Prostate gland (tissue), 2 donors: ENCODE measurements around the gene TMCO4. TPM values are rescaled to one million over a fixed set of nuclear protein-coding genes. Genes with fewer than 3 reads are reported as not detected.

ENCODE experiments used
- DNase-seq: peaks from one replicate; pipeline ENCODE4 v3.0.0-alpha.2; 2019; ENCODE audit warnings: low spot score
- H3K27ac ChIP-seq, 2 donors: fragments of 200-600 bp; sonication (generic); 2 replicates each; pipeline ENCODE4 v1.5.1; 2017 to 2019
- H3K27me3 ChIP-seq: fragments of 200-600 bp; sonication (generic); replicated peaks from 2 replicates; pipeline ENCODE4 v1.5.1; 2019; ENCODE audit not compliant: insufficient read depth
- H3K36me3 ChIP-seq, 2 donors: fragments of 200-600 bp; sonication (generic); 1 replicate in 1 of 2; 2 replicates in 1 of 2; pipeline versions ENCODE4 v1.5.1 to v1.8.1; 2017 to 2019
- H3K4me1 ChIP-seq: fragments of 200-600 bp; sonication (generic); replicated peaks from 2 replicates; pipeline ENCODE4 v1.5.1; 2019
- H3K4me3 ChIP-seq, 2 donors: fragments of 200-600 bp; sonication (generic); 2 replicates each; pipeline ENCODE4 v1.5.1; 2017 to 2019
- H3K9me3 ChIP-seq: fragments of 200-600 bp; sonication (generic); 2 replicates; pipeline ENCODE4 v1.5.1; 2017
- CTCF ChIP-seq, 4 experiments: fragments of 200-600 bp in 2 of 4; fragments of 450-650 bp in 2 of 4; sonication (generic) in 2 of 4; IDR thresholded peaks; 1 replicate in 3 of 4; 2 replicates in 1 of 4; pipeline ENCODE4 v1.5.1; 2016 to 2019; ENCODE audit warnings: antibody characterized with exemption in 4 of 4, mild to moderate bottlenecking in 2 of 4, moderate library complexity in 2 of 4
- POLR2A ChIP-seq: fragments of 450-650 bp; IDR thresholded peaks from one replicate; pipeline ENCODE4 v1.6.1; 2016; ENCODE audit warnings: antibody characterized with exemption, mild to moderate bottlenecking
- POLR2AphosphoS5 ChIP-seq: sonication (generic); formaldehyde crosslinking; IDR thresholded peaks from one replicate; pipeline ENCODE4 v1.6.1; 2017; ENCODE audit warnings: antibody characterized with exemption
- WGBS: methylation state at CpG from one replicate; pipeline ENCODE4 v1.1.5; 2018; 5-methylcytosine and 5-hydroxymethylcytosine counted together
- intact Hi-C: fragments of 100-400 bp; cut with DNase I; formaldehyde crosslinking; loops from one replicate; pipeline ENCODE4 v1.14.2; 2022
- total RNA-seq, 2 donors: library from RNA; depleted of rRNA; stranded (reverse); fragments of >200 nt; gene quantifications; one replicate each; pipeline ENCODE4 v1.1.0, GENCODE V29; 2016

TMCO4 gene
- total RNA-seq, 2 donors from 2014 or later: 60.5 to 89.9 TPM

- no peak for TF ChIP-seq POLR2A
- peak in 3 of 4 experiments; percentile 49 to 69 (median 69) for TF ChIP-seq CTCF (IDR thresholded peaks at IDR 0.05)
- peak; percentile 3 for TF ChIP-seq POLR2AphosphoS5
- H3K27me3 ChIP-seq: no peaks in the 10 kb centered on the region
- H3K9me3 ChIP-seq: no peaks in the 10 kb centered on the region
- H3K36me3 ChIP-seq: peaks cover 0 to under 1% of the 10 kb centered on the region in 2 donors
- intact Hi-C loops: loop anchor here (2.0 to 5.0 kb wide), 2 partner anchors 259 to 304 kb away; no protein-coding TSS in a partner anchor
- peaks cover 24% of the 10 kb centered on the region for H3K4me1 ChIP-seq
- WGBS: 30% methylated on average over 8 of the region's 11 CpGs
- H3K4me3 ChIP-seq: no peak overlapping the region
- peak; percentile 40 for DNase-seq
- H3K27ac ChIP-seq: peak overlapping the region; percentile 85 to 99
These were observed 148.5 kb downstream of the TMCO4 start for GRCh38 chr1:19651141-19651737.

GRCh38 chr1:19650416-19651140 lies 149.1 kb downstream of the TMCO4 start:
- 5% methylated on average over 12 of the region's 12 CpGs for WGBS
- intact Hi-C loops: loop anchor here (2.0 to 5.0 kb wide), 2 partner anchors 258 to 304 kb away; no protein-coding TSS in a partner anchor
- H3K9me3 ChIP-seq: no peaks in the 10 kb centered on the region
- H3K27me3 ChIP-seq: no peaks in the 10 kb centered on the region
- H3K36me3 ChIP-seq: no peaks in the 10 kb centered on the region
- peak; percentile 38 for DNase-seq
- H3K4me3 ChIP-seq: no peak overlapping the region
- no peak for TF ChIP-seq POLR2A
- TF ChIP-seq POLR2AphosphoS5: peak; percentile 18
- peaks cover 24% of the 10 kb centered on the region for H3K4me1 ChIP-seq
- H3K27ac ChIP-seq: peak overlapping the region; percentile 85 to 99

GRCh38 chr1:19648689-19649088 lies 151.0 kb downstream of the TMCO4 start:
- H3K4me1 ChIP-seq: peaks cover 19% of the 10 kb centered on the region
- TF ChIP-seq POLR2AphosphoS5: peak; percentile 75
- TF ChIP-seq POLR2A: no peak
- peak; percentile 19 to 74 (median 64) for TF ChIP-seq CTCF (IDR thresholded peaks at IDR 0.05)
- H3K27ac ChIP-seq: peak overlapping the region; percentile 99
- H3K9me3 ChIP-seq: no peaks in the 10 kb centered on the region
- 30% methylated on average over 11 of the region's 11 CpGs for WGBS
- no peaks in the 10 kb centered on the region for H3K27me3 ChIP-seq
- no peaks in the 10 kb centered on the region for H3K36me3 ChIP-seq
- peak overlapping the region in 1 of 2 donors; percentile 81 for H3K4me3 ChIP-seq
- peak; percentile 86 for DNase-seq
- intact Hi-C loops: loop anchor here (5.0 kb wide), 1 partner anchor 211 kb away; no protein-coding TSS in a partner anchor

- Histone ChIP-seq H3K4me1 (peaks cover 19% of the 10 kb centered on the region), H3K36me3 (no peaks in the 10 kb centered on the region)
These were observed 151.5 kb downstream of the TMCO4 start for GRCh38 chr1:19648239-19648638.

More at GRCh38 chr1:19648239-19648638, 151.5 kb downstream of the TMCO4 start:
- intact Hi-C loops: loop anchor here (5.0 kb wide), 1 partner anchor 211 kb away; no protein-coding TSS in a partner anchor
- no peak for TF ChIP-seq POLR2AphosphoS5
- TF ChIP-seq POLR2A: no peak
- no peak for TF ChIP-seq CTCF (IDR thresholded peaks at IDR 0.05)
- Histone ChIP-seq H3K4me3 (peak overlapping the region in 1 of 2 donors; percentile 81), H3K27me3 (no peaks in the 10 kb centered on the region), H3K27ac (peak overlapping the region; percentile 99), H3K9me3 (no peaks in the 10 kb centered on the region)
- WGBS: 33% methylated on average over 14 of the region's 14 CpGs
- DNase-seq: no peak
